ENCODE results near the gene MYOF. TPM values are rescaled to one million over a fixed set of nuclear protein-coding genes. Genes with fewer than 3 reads are reported as not detected.

MYOF gene
- total RNA-seq, 2 donors from 2014 or later = 0.57 to 15.8 TPM

DNA sequence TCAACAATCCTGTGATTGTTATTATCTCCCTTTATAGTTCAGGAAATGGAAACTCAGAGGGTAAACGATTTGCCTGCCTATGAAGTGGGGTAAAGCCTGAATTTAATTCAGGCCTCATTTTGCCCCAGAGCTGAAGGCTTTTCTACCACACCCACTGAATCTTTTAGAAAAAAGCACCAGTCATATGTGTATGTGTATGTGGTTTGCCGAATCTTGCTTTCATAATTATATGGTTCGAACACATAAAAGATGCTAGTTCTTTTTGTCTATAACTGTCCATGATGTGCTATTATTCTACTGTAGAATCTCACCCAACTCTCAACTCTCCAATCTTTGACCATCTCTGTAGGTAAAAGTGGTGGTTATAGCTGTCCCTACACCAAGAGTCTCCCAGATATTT lies 83.6 kb downstream of the MYOF start:
- Mint-ChIP-seq H3K4me1 (ENCODE audit: low read depth in 2 of 2) (no peaks in the 10 kb centered on the region), H3K9me3 (no peaks in the 10 kb centered on the region), H3K27me3 (peaks cover 9 to 10% of the 10 kb centered on the region in 2 donors), H3K36me3 (no peaks in the 10 kb centered on the region), H3K4me3 (no peak overlapping the region), H3K27ac (peak overlapping the region; percentile 9 to 32)
- ATAC-seq (peak in 1 of 2 donors; percentile 73), DNase-seq (ENCODE audit: low spot score) (no peak)

DNA sequence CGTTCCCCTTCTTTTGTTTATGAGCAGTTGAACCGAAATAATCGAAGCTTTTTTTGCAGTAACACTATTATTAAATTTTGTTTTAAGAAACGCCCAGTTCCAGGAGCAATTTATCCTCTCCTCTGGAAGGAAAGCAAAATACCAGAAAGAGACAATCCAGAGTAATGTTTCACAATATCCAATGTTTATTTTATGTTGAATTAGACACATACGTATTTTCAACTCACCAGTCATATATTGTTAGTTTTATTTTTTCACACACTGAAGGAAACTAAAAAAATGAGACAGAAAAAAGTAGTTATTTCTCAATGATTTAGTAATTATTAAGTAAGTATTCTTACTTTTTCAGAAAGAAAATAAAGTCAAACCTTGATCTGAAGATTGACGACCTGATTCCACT lies 85.1 kb downstream of the MYOF start:
- Mint-ChIP-seq H3K36me3 (no peaks in the 10 kb centered on the region), H3K4me3 (no peak overlapping the region), H3K27me3 (peaks cover 9 to 13% of the 10 kb centered on the region in 2 donors), H3K27ac (no peak overlapping the region), H3K4me1 (ENCODE audit: low read depth in 2 of 2) (no peaks in the 10 kb centered on the region), H3K9me3 (no peaks in the 10 kb centered on the region)
- ATAC-seq (no peak), DNase-seq (ENCODE audit: low spot score) (no peak)

DNA sequence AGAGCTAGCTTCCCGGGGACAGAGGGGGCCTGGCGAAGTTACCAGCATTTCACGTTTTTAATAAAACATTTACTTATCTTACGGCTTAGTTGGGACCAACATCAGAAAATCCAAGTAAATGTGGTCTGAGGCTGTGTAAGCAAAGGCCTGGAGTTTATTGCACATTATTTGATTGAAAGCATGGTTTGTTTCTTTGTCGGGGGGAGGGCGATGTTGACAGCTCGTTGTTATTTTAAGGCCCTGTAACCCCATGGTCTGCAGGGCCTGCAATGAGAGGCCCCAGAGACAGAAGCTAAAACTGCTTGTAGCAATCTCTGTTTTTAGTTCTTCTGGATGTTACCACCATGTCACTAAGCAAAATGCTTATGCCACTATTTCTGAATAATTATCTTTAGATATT lies 88.9 kb downstream of the MYOF start:
- ATAC-seq = no peak
- Mint-ChIP-seq H3K9me3 (no peaks in the 10 kb centered on the region), H3K4me1 (ENCODE audit: low read depth in 2 of 2) (peaks cover 0 to 6% of the 10 kb centered on the region in 2 donors), H3K27me3 (peaks cover 12 to 14% of the 10 kb centered on the region in 2 donors), H3K27ac (no peak overlapping the region), H3K36me3 (no peaks in the 10 kb centered on the region), H3K4me3 (no peak overlapping the region)
- no peak for DNase-seq (ENCODE audit: low spot score)

DNA sequence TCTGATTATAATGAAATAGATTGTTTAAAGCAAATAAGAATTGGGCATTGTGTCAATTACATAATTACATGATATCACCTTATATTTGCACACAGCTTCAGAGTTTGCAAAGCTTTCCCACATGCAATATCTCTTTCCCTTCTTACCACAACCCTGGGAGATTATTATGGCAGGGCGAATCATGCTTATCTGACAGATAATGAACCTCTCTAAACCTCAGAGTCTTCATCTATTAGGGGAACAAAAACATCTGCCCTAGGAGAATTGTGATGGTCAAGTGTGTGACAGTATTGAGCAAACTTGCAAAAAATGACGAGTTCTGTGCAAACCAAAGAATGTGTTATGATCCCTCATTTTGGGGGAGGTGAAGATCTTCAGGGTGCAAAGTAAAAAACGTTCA lies 90.0 kb downstream of the MYOF start:
- Mint-ChIP-seq H3K36me3 (no peaks in the 10 kb centered on the region), H3K27me3 (peaks cover 6 to 9% of the 10 kb centered on the region in 2 donors), H3K4me3 (no peak overlapping the region), H3K27ac (peak overlapping the region in 1 of 2 donors; percentile 19), H3K9me3 (no peaks in the 10 kb centered on the region), H3K4me1 (ENCODE audit: low read depth in 2 of 2) (peaks cover 8 to 14% of the 10 kb centered on the region in 2 donors)
- ATAC-seq (no peak), DNase-seq (ENCODE audit: low spot score) (no peak)

DNA sequence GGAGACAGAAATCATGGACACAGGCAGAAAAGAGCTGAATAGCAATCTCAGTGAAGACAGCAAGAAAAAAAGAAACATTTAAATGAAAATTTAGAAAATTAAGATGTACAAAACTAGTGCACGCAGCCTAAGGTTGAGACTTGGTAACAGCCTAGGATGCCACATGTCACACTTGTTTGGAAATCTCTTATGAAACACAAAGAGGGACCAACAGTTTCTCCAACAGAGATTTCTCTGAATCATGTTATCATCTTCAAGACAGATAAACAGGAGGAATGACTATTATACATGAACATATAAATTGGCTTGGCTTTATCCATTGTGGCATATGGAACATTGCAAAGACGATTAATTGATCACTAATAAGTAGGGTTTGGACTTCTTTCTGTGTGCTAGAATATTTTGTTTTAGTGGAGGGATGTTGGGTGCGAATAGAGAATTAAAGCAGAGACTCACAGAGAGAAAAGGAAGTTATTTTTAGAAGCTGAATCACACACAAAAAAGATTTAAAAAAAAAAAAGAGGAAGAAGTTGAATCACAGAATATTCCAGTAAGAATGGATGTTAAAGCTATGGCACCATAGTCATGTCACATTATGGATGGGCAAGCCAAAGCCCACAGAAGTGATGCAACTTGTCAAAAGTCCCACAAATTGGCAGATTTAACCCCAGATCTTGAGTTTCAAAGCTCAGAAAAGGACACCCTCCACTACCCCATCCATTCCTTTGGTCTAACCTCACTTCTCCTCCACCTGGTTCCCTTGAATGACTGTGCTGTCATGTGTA lies 91.6 kb downstream of the MYOF start:
- peaks cover 6 to 9% of the 10 kb centered on the region in 2 donors for H3K27me3 Mint-ChIP-seq
- H3K27ac Mint-ChIP-seq = peak overlapping the region in 1 of 2 donors; percentile 1
- H3K9me3 Mint-ChIP-seq = no peaks in the 10 kb centered on the region
- H3K36me3 Mint-ChIP-seq = no peaks in the 10 kb centered on the region
- H3K4me3 Mint-ChIP-seq = no peak overlapping the region
- ATAC-seq (no peak), DNase-seq (ENCODE audit: low spot score) (no peak)
- H3K4me1 Mint-ChIP-seq (ENCODE audit: low read depth in 2 of 2) = peaks cover 20 to 25% of the 10 kb centered on the region in 2 donors

DNA sequence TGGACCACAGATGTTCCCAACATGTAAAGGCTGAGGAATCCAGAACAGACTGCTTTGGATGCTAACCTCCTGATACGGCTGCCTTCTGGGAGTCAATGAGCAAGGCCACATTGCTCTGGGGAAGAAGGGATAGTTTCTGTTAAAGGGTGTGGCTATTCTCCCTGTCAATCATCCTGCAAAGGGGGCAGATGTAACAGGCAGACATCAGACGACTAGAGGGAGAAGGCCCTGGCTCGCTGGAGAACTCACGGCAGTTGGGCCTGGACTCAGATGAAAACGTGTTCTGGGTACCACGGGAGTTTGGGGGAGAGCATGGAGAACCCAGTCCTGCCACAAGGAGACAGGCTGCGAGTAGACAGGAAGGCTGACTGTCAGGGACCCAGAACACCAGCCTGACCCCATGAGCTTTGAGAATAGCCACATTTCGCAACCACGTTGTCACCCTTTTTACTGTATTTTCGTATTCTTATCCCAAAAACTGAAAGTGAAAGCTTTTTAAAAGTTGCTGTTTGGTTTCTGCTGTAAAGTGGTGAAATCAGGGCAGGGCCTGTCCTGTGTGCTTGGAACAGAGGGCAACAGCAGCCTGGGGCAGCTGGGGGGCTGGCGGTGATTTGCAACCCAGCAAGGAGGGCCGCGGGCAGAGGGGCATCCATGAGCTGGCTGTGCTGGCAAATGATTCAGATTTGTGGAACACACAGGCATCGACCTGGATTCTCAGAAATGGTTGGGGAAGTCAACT lies 95.3 kb downstream of the MYOF start:
- Mint-ChIP-seq H3K4me1 (ENCODE audit: low read depth in 2 of 2) (peaks cover 20 to 25% of the 10 kb centered on the region in 2 donors), H3K4me3 (peak overlapping the region; percentile 86), H3K27ac (peak overlapping the region; percentile 91 to 94), H3K27me3 (peaks cover 3 to 9% of the 10 kb centered on the region in 2 donors), H3K9me3 (no peaks in the 10 kb centered on the region), H3K36me3 (no peaks in the 10 kb centered on the region)
- DNase-seq (ENCODE audit: low spot score) (peak; percentile 69), ATAC-seq (peak; percentile 89 to 92)

DNA sequence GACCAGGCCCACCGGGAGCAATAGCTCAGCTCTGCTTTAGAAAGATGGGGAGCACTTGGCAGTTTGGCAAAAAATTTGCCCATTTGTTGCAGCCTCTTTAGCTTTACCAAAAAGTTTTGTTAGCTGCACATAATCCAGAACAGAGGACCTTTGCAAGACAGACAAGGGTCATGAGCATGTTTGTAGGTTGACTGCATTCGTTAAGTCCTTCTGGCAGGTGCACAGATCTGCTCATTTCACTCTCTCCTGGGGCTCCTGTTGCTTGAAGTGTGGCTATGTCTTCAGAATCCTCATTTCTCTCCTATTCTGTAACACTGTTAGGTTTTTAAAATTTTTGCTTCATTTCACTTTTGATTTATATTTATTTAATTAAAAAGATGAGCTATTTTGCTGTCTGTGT lies 96.8 kb downstream of the MYOF start:
- Mint-ChIP-seq H3K27ac (no peak overlapping the region), H3K4me1 (ENCODE audit: low read depth in 2 of 2) (peaks cover 23 to 25% of the 10 kb centered on the region in 2 donors), H3K9me3 (no peaks in the 10 kb centered on the region), H3K36me3 (no peaks in the 10 kb centered on the region), H3K4me3 (no peak overlapping the region), H3K27me3 (peaks cover 3 to 7% of the 10 kb centered on the region in 2 donors)
- DNase-seq (ENCODE audit: low spot score) (no peak), ATAC-seq (no peak)

DNA sequence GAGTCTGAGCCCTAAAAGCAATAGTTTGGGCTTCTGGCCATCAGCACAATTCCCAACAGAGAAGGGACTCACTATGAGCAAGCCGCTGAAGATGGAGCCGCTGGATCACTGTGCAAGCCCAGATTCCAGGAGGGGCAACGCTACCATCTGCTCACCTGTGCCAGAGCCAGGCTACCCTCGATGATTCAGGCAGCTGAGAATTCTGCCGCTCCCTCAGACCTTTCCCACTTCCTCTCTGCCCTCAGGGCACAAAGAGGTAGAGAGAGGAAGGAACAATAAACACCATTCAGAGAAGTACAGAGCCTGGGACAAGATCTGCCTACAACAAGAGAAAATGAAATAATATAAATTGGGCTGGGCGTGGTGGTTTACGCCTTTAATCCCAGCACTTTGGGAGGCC lies 98.1 kb downstream of the MYOF start:
- H3K36me3 Mint-ChIP-seq = no peaks in the 10 kb centered on the region
- H3K27ac Mint-ChIP-seq = peak overlapping the region in 1 of 2 donors; percentile 86
- DNase-seq (ENCODE audit: low spot score) = no peak
- no peaks in the 10 kb centered on the region for H3K9me3 Mint-ChIP-seq
- no peak overlapping the region for H3K4me3 Mint-ChIP-seq
- H3K27me3 Mint-ChIP-seq = no peaks in the 10 kb centered on the region
- ATAC-seq = no peak
- peaks cover 28 to 36% of the 10 kb centered on the region in 2 donors for H3K4me1 Mint-ChIP-seq (ENCODE audit: low read depth in 2 of 2)

DNA sequence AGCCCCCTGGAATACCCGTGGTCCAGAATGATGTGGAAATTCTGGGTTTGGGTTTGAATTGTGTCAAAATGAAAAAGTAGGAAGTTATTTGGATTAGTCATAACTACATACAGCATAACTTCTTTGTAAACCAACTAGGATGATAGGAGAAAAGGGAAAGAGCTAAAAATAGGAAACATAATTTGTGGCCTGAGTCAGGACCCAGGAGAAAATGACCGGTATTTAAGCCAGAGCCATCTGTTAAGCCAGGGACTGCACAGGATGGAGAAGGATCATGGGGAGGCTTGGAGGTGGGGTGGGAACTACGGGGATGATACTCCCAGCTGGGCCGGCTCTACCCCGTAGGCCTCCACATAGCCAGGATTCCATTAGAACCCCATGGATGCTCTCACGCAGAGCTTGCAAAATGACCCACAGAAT lies 98.6 kb downstream of the MYOF start:
- Mint-ChIP-seq H3K4me1 (ENCODE audit: low read depth in 2 of 2) (peaks cover 27 to 39% of the 10 kb centered on the region in 2 donors), H3K9me3 (no peaks in the 10 kb centered on the region), H3K27ac (peak overlapping the region in 1 of 2 donors; percentile 86), H3K27me3 (no peaks in the 10 kb centered on the region), H3K4me3 (no peak overlapping the region), H3K36me3 (no peaks in the 10 kb centered on the region)
- no peak for DNase-seq (ENCODE audit: low spot score)
- ATAC-seq = no peak

DNA sequence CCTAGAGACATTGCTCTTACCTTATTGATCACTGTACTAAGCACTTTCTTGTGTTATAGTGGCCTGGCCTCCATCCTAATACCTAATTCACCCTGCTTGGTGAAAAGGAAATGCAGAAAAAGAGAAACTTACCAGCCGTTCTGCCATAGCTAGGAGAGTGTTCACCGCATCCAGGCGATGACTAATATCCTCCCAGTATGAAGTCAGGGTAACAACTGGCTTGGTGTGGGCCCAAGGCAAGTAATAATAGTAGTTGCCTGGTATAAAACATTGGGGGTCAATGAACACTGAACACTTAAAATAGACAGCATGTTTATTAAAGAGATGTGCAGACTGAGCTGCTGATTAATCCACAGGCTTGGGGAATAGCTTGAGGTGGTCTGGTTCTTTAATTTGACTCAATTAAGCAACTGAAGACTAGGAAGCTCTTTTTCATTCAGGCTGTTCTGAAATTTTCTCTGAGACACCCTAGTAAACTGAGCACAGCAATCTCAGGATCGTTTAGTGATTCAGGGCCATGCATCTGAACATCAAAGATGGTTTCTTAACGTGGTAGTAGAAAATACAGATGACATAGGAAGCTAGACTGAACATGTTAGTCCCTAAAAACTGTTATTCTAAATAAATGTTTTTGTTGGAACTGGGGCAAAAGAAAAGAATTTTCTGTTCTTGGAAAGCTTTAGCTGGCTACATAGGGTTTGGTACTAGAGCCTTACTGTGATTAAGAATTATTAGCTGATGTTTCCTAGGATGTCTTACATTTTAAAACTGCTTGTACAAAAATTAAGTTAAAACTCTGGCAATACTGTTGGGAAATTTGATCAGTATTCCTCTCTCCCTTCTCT lies 102.2 kb downstream of the MYOF start:
- Mint-ChIP-seq H3K9me3 (no peaks in the 10 kb centered on the region), H3K27me3 (no peaks in the 10 kb centered on the region)
- no peak for DNase-seq (ENCODE audit: low spot score)

DNA sequence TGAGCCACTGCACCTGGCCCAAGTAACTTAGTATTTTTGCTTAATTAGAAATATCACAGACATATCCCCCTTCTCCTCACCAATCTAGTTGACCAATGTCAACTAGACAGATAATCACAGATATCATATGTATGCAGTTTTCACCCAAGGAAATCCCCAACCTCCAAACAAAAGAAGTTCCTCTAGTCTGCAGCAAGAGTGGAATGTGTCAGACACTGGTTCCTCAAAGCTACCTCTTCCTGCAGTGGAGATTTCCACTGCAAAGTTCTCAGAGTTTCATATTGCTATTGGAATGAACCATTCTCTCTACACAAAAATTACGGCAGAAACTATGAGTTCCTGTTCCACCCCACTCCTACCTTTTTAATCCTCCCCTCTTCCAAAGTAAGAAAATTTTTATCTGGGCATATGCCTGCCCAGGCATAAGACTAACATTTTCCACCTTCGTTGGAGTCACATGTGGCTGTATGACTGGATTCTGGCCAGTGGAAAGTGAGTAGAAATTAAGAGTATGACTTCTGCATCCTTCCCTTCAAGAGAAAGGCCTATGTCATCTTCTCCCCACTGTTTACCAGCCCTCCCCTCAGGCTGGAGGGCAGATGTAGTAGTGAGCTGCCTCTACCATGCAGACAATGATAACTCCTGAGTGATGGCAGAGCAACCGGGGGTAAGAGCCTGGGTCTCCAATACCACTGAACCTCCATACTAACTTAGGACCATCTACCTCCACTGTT lies 103.0 kb downstream of the MYOF start:
- H3K27ac Mint-ChIP-seq = peak overlapping the region; percentile 50 to 79
- ATAC-seq = peak; percentile 46 to 59
- peaks cover 0 to 6% of the 10 kb centered on the region in 2 donors for H3K27me3 Mint-ChIP-seq
- peak overlapping the region; percentile 63 for H3K4me3 Mint-ChIP-seq
- no peaks in the 10 kb centered on the region for H3K9me3 Mint-ChIP-seq
- no peaks in the 10 kb centered on the region for H3K36me3 Mint-ChIP-seq
- no peak for DNase-seq (ENCODE audit: low spot score)
- H3K4me1 Mint-ChIP-seq (ENCODE audit: low read depth in 2 of 2) = peaks cover 3 to 19% of the 10 kb centered on the region in 2 donors

More for the DNA sequence above, 102.2 kb downstream of the MYOF start:
- ATAC-seq = peak; percentile 74 to 95
- H3K27ac Mint-ChIP-seq = peak overlapping the region; percentile 50 to 79
- H3K4me1 Mint-ChIP-seq (ENCODE audit: low read depth in 2 of 2) = peaks cover 3 to 19% of the 10 kb centered on the region in 2 donors
- H3K4me3 Mint-ChIP-seq = peak overlapping the region; percentile 63
- H3K36me3 Mint-ChIP-seq = no peaks in the 10 kb centered on the region

DNA sequence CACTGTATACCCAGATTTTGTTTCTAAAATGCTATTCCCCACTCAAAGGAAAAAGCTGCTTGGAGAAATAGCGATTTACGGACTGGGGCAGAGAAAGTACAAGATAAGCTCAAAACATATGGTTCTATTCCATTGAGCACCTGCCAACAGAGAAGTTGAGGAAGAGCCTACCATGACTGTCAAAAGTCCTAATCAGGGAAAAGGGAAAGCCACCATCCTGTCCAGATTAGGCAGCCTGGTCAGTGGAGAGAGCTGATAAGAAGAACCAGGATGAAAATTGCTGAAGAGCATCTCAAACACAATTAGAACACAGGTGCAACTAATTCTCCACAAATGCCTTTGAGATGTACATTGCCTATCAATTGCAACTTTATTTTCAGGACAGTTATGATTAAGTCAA lies 104.1 kb downstream of the MYOF start:
- Mint-ChIP-seq H3K9me3 (no peaks in the 10 kb centered on the region), H3K36me3 (no peaks in the 10 kb centered on the region), H3K27ac (no peak overlapping the region), H3K4me1 (ENCODE audit: low read depth in 2 of 2) (peaks cover 3 to 19% of the 10 kb centered on the region in 2 donors), H3K27me3 (peaks cover 0 to 11% of the 10 kb centered on the region in 2 donors), H3K4me3 (no peak overlapping the region)
- no peak for DNase-seq (ENCODE audit: low spot score)
- ATAC-seq = no peak
